ENCODE results near the gene KCNC4.

DNA sequence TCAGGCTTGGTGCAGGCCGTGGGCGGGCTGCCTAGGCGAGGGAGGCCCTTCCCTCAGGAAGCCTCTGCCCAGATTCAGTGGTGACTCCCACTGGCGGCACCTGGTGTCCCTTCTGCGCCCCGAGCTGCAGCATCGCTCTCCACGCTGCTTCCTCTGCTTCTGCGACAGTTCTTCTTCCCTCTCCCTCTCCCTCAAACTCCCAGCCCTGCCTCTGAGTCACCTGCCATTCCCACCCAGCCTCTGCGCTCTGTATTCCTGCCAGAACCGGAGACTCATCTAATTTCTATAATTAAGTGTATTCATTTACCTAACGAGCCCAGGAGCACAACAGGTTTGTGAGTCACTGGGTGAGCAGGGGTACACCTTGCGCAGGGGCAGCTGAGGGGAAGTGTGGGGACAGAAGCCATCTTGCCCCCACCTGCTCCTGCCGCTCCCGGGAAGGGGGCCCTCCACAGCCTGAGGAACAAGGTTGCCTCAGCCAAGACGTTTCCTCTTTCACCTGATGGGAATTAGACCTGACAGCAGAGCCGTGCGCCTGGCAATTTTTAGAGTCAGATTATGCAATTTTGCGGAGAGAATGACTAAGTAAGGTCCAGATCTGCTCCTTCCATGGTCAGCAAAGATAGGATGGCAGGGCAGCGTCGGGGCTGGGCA lies 19.4 kb downstream of the KCNC4 start:
- TF ChIP-seq, protein P1, sequence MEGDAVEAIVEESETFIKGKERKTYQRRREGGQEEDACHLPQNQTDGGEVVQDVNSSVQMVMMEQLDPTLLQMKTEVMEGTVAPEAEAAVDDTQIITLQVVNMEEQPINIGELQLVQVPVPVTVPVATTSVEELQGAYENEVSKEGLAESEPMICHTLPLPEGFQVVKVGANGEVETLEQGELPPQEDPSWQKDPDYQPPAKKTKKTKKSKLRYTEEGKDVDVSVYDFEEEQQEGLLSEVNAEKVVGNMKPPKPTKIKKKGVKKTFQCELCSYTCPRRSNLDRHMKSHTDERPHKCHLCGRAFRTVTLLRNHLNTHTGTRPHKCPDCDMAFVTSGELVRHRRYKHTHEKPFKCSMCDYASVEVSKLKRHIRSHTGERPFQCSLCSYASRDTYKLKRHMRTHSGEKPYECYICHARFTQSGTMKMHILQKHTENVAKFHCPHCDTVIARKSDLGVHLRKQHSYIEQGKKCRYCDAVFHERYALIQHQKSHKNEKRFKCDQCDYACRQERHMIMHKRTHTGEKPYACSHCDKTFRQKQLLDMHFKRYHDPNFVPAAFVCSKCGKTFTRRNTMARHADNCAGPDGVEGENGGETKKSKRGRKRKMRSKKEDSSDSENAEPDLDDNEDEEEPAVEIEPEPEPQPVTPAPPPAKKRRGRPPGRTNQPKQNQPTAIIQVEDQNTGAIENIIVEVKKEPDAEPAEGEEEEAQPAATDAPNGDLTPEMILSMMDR (IDR thresholded peaks at IDR 0.05), result no peak
- TF ChIP-seq POLR2A (IDR thresholded peaks at IDR 0.05), result no peak
- TF ChIP-seq EP300 (IDR thresholded peaks at IDR 0.05), result no peak
